A673 (cell line): Measurements from ENCODE around the gene TMEM232. TPM values are rescaled to one million over a fixed set of nuclear protein-coding genes. Genes with fewer than 3 reads are reported as not detected.

ENCODE experiments used
- BruUV-seq: library from RNA; stranded (reverse); fragments of 400-500 nt; replicated peaks from 2 replicates; lab custom pipeline; 2021; lab: Mats Ljungman, UMichigan
- CTCF ChIA-PET: fragments of 300-600 bp; sonication (Branson Sonifier 250); formaldehyde crosslinking; loops from one replicate; lab custom pipeline; 2022; ENCODE audit warnings: antibody characterized with exemption; lab: Charles Lee
- POLR2A ChIA-PET: fragments of 300-600 bp; sonication (Branson Sonifier 250); formaldehyde crosslinking; loops from one replicate; lab custom pipeline; 2022; ENCODE audit warnings: antibody characterized with exemption; ENCODE audit not compliant: low non-redundant PET; lab: Charles Lee
- DNase-seq: peaks from one replicate; pipeline ENCODE4 v3.0.0-alpha.2; 2015; ENCODE audit warnings: low spot score
- H3K27ac ChIP-seq: fragments of 200-600 bp; sonication (generic); 2 replicates; pipeline ENCODE4 v1.5.1; 2016; ENCODE audit warnings: mixed run types, low read depth, mild to moderate bottlenecking, mixed read lengths, antibody characterized with exemption, low read length; ENCODE audit not compliant: poor library complexity, severe bottlenecking
- H3K27me3 ChIP-seq: fragments of 200-600 bp; sonication (generic); replicated peaks from 2 replicates; pipeline ENCODE4 v1.6.1; 2017; ENCODE audit warnings: mixed run types, low read depth, mild to moderate bottlenecking, mixed read lengths, antibody characterized with exemption, low read length; ENCODE audit not compliant: insufficient read depth, poor library complexity
- H3K36me3 ChIP-seq: fragments of 200-600 bp; sonication (generic); 2 replicates; pipeline ENCODE4 v1.6.1; 2016; ENCODE audit warnings: mixed run types, mild to moderate bottlenecking, mixed read lengths, antibody characterized with exemption, low read length; ENCODE audit not compliant: insufficient read depth, poor library complexity, severe bottlenecking
- H3K4me1 ChIP-seq: fragments of 200-600 bp; sonication (generic); 2 replicates; pipeline ENCODE4 v1.6.1; 2017; ENCODE audit warnings: mixed run types, mild to moderate bottlenecking, mixed read lengths, antibody characterized with exemption, low read length; ENCODE audit not compliant: insufficient read depth, poor library complexity, severe bottlenecking
- H3K4me3 ChIP-seq: fragments of 200-600 bp; sonication (generic); 2 replicates; pipeline ENCODE4 v1.5.1; 2016; ENCODE audit warnings: low read depth, mixed run types, mild to moderate bottlenecking, mixed read lengths, low read length; ENCODE audit not compliant: poor library complexity, severe bottlenecking
- H3K9me3 ChIP-seq: fragments of 200-600 bp; sonication (generic); 2 replicates; pipeline ENCODE4 v1.6.1; 2016; ENCODE audit warnings: mixed run types, low read depth, mild to moderate bottlenecking, mixed read lengths, antibody characterized with exemption, low read length; ENCODE audit not compliant: poor library complexity, severe bottlenecking
- CTCF ChIP-seq: fragments of 300-800, 200-600 bp; sonication (generic); conservative IDR thresholded peaks from 2 replicates; pipeline ENCODE4 v1.5.1; 2017; ENCODE audit warnings: low read depth, mild to moderate bottlenecking, antibody characterized with exemption, low read length, moderate library complexity, mixed read lengths
- EZH2 ChIP-seq: fragments of 200-600 bp; sonication (generic); IDR thresholded peaks from 2 replicates; pipeline ENCODE4 v1.6.1; 2017; ENCODE audit warnings: borderline replicate concordance, low read depth, mild to moderate bottlenecking, mixed read lengths, antibody characterized with exemption, low read length; ENCODE audit not compliant: poor library complexity, severe bottlenecking
- intact Hi-C: fragments of 100-400 bp; cut with micrococcal nuclease; formaldehyde crosslinking; loops from one replicate; pipeline ENCODE4 v1.10.0; 2022; ENCODE audit not compliant: unreplicated experiment
- total RNA-seq: library from RNA; stranded (reverse); gene quantifications from 2 replicates; pipeline ENCODE4 v1.2.3, GENCODE V29; 2021

TMEM232 gene
- total RNA-seq, 1 experiment from 2014 or later = 0.82 TPM

GRCh38 chr5:110506378-110506777 is 220.1 kb downstream of the TMEM232 start:
- TF ChIP-seq EZH2 (no peak), CTCF (no peak)
- intact Hi-C loops = no loop called here
- Histone ChIP-seq H3K27me3 (no peaks in the 10 kb centered on the region), H3K4me1 (no peaks in the 10 kb centered on the region), H3K27ac (no peak overlapping the region), H3K9me3 (no peaks in the 10 kb centered on the region), H3K36me3 (no peaks in the 10 kb centered on the region), H3K4me3 (no peak overlapping the region)
- BruUV-seq = no TSS peak
- ChIA-PET CTCF (no interaction called here), POLR2A (interaction anchor here (0.6 kb wide), 1 partner anchor 41 kb away, joined by 3 read pairs; no protein-coding TSS in a partner anchor)
- no peak for DNase-seq

GRCh38 chr5:110496276-110496675 is 230.2 kb downstream of the TMEM232 start:
- ChIA-PET CTCF (interaction anchor here (0.7 kb wide), 1 partner anchor 82 kb away, joined by 4 read pairs; no protein-coding TSS in a partner anchor), POLR2A (interaction anchor here (0.7 kb wide), 1 partner anchor 447 kb away, joined by 4 read pairs; no protein-coding TSS in a partner anchor)
- intact Hi-C loops = no loop called here
- H3K36me3 ChIP-seq = no peaks in the 10 kb centered on the region
- H3K9me3 ChIP-seq = no peaks in the 10 kb centered on the region
- no peaks in the 10 kb centered on the region for H3K4me1 ChIP-seq
- BruUV-seq = no TSS peak
- DNase-seq = no peak
- TF ChIP-seq CTCF (0 out of 2 replicates have a peak, but pooled peaks have one; percentile 28), EZH2 (no peak)
- H3K27ac ChIP-seq = no peak overlapping the region
- no peaks in the 10 kb centered on the region for H3K27me3 ChIP-seq
- H3K4me3 ChIP-seq = no peak overlapping the region

- intact Hi-C loops = no loop called here
- TF ChIP-seq EZH2 (no peak), CTCF (no peak)
- H3K4me3 ChIP-seq = no peak overlapping the region
- H3K9me3 ChIP-seq = no peaks in the 10 kb centered on the region
- no peak for DNase-seq
- BruUV-seq = no TSS peak
- ChIA-PET POLR2A (no interaction called here), CTCF (no interaction called here)
- H3K4me1 ChIP-seq = no peaks in the 10 kb centered on the region
- no peaks in the 10 kb centered on the region for H3K27me3 ChIP-seq
- no peaks in the 10 kb centered on the region for H3K36me3 ChIP-seq
- H3K27ac ChIP-seq = no peak overlapping the region
These were observed 234.0 kb downstream of the TMEM232 start for GRCh38 chr5:110492446-110492845.
